Measurements from ENCODE around the gene IFFO2.

The IFFO2 gene

DNA sequence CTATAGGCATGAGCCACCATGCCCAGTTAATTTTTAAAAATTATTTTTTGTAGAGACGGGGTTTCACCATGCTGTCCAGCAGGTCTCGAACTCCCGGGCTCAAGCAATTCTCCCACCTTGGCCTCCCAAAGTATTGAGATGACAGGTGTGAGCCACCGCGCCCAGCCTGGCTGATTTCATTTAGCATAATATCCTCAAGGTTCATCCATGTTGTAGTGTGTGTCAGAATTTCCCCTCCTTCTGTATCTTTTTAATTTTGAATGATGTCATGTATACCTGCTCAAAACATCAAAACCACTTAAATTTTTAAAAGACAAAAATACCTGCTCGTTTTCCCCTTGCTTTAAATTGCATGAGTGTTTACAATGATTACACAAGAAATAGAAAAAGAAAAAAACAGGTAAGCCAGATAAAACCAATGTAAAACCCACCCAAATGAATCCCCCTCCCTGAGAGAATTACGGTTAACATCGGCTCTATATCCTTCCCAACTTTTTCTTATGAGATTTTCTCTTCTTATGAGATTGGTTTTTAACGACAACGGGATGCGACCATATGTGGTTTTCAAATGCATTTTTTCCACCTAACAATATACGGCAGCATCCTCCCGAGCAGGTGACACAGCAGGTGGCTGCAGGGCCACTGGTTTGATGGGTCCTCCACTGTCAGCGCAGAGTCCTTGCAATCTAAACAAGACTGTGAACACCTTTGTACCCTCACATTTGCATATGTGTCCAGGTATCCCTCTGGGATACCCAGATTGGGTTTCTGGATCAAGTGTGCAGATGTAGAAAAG lies 22.1 kb downstream of the IFFO2 start:
- DNase-seq, result no peak

DNA sequence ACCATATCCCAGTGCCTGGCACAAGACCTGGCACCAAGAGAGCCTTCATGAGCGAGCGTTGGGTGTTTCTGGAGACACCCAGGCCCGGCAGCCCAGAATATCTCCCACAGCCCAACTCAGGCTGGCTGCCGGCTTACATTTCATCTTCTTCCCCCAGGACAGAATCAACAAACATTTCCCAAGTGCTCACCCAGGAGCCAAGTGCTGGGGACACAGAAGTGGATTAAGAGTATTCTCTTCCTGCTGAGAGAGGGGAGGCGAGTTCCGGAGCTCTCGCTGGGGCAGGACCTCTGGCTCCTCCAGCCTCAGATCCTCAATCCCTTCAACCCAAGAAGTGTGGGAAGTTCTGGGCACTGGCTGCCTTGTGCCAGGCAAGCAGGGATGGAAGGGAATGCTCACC lies 23.6 kb downstream of the IFFO2 start:
- no peak for DNase-seq

DNA sequence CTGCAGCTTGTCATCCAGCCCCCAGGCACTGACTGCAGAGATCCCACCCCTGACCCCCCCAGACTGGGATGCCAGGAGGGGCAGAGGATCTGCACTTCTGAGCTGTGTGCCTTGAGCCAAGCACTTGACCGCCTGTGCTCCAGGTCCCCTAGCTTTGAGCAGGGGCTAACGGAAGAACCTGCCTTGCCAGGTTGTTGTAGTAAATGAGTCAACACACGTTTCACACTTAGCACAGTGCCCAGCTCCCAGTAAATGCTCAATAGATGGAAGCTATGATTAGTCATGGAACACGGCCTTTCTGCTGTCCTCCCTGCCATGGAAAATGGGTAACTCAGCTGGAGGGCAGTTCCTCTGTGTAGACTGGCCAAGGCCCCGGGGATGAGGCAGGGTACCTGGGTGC lies 24.1 kb downstream of the IFFO2 start:
- no peak for DNase-seq

DNA sequence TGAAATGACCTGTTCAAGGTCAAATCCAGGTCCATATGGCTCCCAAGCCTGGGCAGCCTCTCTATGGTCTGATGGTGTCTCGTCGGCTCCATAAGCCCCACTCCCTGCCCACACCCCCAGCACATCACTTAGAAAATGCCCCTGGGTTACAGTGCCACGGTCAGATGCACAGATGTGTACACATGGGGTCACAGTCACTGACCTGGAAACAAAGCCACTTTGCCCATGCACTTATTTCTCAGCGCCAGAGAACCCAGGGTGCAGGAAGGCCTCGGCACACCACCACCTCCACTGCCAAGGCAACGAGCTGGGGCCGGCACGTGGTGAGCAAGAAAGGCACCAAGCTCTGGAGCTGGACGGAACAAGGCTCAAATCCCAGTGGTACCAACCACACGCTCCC lies 24.7 kb downstream of the IFFO2 start:
- DNase-seq, result no peak

DNA sequence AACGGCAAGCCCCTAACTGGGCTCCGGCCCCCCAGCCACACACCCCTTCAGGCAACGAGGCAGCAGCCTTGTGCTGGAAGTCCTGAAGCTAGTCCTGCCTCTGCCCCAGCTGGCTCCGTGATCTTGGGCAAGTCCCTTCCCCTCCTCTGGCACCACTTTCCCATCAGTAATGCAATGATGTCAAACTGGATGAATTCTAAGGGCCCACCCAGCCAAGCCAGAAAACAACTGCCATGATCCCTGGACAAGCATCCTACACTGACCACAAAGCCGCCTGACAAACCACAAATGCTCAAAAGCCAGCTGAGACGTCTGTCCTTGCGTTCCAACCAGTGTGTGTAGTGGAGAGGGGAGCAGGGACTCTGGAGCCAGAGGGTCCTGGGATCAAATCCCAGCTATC lies 26.8 kb downstream of the IFFO2 start:
- DNase-seq, result no peak

DNA sequence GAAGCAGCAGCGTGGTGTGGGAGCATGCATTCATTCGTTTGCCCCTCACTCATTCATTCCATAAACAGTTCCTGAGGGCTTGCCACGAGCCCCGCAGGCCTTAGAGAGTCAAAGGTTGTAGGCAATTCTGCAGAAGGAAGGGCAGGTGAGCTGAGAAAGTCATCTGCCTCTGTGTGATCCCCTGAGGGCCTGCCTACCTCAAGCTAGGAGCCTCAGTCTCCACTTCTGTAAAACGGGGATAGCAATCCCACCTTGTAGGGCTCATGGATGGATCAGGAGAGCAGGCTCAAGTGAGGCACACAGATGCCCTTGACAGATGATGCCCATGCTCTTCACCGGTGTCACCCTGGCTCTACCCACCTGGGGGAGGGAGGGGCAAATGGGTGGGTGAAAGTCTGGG lies 27.5 kb downstream of the IFFO2 start:
- no peak for DNase-seq

DNA sequence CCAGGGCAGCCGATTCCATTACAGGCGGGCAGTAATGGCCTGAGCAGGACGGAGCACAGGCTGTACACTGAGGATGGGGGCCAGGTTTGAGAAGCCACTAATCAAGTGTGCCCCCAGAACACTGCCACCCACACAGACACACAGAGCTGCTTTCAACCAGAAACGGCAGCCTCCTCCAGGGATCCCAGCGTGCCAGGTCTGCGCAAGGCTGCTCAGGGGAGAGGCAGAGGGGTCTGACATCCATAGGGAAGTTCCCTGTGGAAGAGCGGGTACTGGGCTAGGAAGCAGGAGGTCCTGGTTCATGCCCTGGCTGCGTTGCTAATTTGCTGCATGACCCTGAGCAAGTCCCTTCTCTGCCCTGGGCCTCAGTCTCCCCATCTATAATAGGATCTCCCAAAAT lies 28.1 kb downstream of the IFFO2 start:
- no peak for DNase-seq

DNA sequence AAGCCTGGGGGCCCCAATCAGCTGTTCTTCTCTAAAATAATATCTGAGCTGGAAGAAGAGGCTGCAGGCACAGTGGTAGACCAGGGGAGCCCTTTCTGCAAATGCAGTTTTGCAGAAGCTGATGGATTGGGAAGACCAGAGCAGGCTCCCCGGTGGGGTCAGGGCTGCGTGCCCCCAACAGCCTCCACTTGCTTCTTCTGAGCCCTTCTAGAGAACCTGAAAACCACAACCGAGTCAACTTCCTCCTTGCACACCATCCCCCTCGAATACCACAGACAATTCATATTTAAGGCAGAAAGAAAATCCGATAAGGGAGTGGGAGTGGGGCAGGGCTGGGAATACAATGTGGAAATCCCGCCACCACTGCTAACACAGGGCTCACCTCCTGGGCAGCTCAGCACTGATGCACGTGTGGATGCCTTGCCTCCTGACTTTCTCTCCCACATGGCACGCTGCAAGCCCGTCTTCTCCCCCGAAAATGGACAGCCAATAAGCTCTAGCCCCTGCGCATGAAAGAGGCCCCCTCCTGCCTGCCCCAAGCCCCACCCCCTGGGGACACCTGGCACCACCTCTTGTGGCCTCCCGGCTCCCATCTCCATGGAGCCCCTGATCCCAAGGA lies 28.7 kb downstream of the IFFO2 start:
- no peak for DNase-seq

DNA sequence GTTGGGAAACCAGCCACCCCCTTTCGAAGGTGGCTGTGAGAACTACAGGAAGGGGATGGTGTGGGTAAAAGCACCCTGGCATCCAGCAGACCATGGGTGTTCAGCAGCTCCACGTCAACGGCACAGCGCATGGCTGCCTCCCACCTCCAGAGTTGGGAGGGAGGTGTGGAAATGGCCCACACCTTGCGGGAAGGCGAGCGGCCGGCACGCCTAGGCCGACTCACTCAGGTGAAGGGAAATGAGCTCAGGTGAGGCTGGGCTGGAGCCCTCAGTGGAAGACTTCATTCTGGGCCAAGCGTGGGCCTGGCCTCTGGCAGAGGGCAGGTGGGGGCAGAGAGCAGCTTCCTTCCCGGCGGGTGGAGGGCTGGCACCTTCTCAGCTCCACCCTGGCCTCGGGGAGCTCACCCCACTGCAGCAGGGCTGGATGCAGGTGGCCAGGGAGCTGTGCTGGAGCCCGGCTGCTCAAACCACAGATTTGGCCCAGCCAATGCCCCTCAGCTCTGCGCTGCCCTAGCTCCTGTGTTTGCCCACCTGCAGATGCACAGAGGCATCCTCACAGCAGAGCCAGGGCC lies 29.3 kb downstream of the IFFO2 start:
- no peak for DNase-seq

DNA sequence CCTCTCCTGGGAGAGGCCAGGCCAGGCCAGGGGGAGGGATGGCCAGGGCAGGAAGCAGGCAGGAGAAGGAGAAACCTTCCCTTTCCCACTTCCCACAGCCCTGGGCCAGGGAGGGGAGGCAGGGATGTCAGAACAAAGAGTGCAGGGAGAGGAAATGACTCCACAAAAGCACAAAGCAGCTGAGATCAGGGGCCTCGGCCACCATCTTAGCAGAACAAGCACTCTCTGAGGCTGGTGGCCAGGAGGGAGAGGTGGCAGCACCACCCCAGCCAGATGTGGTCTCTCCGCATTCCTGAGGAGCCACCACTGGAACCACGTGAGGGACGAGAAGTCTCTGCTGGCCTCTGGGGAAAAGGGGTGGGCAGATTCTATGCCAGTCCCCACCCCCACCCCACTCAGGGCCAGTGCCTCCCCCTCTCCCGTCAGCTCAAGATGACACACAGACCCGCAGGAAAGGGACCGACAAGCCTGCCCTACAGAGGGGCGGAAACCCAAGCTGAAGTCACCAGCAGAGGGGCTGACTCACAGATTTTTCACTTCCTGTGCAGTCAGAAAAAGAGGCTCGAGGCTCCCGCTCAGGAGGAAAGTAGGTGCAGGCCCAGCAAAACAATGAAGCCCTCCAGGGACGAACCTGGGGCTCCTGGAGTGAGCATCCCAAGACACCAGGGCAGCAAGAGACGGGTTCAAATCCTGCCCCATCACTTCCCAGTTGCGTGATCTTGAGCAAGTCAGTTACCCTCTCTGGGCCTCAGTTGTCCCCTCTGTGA lies 30.0 kb downstream of the IFFO2 start:
- no peak for DNase-seq

DNA sequence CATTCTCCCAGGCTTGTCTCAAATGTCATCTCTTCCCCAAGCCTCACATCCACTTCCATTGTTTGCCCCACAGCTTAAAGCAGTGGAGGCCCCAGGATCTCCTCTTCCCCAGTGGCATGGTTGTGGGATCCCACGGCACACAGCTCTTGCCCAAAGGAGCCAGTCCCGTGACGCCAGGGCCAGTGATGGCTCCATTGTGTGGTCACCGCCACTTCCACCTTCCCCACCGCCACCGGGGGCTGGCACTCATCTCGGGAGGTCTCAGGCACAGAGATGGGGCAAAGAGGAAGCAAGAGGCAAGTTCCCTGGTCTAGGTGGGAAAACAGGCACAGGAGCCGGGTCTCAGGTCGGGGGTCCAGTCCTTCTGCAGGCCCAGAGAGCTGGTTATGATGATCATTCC lies 31.2 kb downstream of the IFFO2 start:
- DNase-seq, result no peak

DNA sequence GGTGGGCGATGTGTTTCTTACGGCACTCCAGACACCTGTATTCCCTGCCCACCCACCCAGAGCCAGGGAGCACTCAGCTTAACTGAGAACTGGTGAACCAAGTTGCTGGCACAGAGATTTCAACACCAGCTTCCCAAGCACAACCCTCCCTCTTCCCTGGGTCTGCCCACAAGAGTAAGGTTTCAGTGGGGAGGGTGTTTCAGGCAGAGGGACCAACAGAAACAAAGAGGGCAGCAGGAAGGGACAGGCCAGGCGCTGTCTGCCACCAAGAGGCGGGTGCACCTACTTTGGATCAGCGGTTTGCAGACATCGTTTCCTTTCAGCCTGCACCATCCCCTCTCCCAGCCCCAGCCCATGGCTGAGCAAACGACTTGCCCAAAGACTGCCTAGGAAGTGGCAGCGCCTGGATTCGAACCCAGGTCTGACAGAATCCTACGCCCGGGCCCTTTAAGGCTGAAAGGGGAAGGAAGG lies 32.2 kb downstream of the IFFO2 start:
- DNase-seq, result no peak

DNA sequence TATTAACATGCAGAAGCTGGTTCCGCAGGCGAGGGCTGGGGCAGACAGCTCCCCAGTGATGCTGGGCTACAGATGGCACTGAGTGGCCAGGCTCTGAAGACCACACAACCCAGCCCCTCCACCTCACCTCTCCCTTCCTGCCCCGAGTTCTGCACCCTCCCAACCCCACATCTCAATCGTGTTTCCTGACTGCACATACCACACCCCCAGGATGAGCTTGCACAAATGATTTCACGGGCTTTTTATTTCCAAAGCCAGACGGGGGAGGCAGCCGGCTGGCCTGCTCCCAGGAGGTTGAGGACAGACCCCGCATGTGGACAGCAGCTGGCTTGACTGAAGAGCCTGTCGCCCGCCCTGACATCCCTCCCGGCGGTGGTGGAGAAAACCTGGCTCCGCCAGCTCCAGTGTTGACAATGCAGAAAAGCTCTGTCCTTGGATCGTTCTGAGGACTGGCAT lies 32.7 kb downstream of the IFFO2 start:
- no peak for DNase-seq

DNA sequence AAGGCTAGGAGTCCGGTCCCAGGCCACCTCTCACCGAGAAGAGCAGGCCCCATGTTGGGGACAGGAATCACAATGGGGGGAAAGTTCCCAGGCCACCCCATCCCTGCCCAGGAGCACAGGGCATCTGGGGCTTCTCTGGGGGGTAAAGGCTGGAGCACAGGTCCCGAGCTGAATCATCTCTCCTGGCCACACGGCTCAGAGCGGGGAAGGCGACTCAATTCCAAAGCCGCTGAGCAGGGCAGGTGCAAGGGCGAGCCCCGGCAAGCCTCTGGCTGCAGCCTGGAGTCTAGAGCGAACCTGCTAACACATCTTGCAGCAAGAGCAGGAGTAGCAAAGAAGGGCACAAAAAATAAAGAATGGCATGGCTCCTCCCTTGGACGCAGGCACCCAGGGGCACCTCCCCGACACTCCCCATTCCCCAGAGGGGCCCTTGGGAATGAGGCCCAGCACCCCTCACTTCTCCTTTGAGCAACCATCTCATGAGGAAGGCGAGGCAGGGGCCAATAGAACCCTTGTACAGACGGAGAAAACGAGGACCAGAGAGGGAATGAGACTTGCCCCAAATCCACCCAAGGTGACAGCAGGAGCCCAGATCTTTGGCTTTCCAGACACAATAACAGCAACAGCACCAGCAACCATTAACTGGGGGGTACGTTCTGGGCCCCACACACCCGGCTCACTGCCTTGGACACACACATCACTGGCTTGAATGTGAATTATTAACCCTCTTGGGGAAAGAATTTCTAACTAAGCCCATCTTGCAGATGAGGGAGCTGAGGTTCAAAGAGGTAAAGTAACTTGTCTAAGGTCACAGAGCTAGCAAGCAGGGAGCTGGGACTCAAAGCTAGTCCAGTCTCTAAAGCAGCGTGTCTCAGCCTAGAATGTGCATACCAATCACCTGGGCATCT lies 33.4 kb downstream of the IFFO2 start:
- no peak for DNase-seq

DNA sequence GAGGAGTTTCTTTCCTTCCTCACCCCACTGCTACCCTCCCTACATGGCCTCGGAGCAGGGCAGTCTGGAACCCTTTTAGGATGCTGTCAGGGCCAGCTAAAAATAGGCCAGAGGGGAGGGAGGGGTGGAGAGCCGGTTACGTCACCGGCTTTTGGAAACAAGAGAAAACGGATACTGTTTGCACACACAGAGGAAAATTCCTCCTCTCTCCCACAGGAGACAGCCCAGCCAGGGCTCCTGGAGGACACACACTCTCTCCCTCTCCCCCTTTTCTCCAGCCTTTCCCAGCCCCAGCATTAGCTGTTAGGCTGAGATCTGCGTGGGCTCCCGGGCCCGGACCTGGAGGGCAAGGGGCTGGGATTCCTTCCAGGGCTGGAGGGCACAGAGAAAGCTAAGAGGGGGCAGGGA lies 34.2 kb downstream of the IFFO2 start:
- DNase-seq, result no peak

DNA sequence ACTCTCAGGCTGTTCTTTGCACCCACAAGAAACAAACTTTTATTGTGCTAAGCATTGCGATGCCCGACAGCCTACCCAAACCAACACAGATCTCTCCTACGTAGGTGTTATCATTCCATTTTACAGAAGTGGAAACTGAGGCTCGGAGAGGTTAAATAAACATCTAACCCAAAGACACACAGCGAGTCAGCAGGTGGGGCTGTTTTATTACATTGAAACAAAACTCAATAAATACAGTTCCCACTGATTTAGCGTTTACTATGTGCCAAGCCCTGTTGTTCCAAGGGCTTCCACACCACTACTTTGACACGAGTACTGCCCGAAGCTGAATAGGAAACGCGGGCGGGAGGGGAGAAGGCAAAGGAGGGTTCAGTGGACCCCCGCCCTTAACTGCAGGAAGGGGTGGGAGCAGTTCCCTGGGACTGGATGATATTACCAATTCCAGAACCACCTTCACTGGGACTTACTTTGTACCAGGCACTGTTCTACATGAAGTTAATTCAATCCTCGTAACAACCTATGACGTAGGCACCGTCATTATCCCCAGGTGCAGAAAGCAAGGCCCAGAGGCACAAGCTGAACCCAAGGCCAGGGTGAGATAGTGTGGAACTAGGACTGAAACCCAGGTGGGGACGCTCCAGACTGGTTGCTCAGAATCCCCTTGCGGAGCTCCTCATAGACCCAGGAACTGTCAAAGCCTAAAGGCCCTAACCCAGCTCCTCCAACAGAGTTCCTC lies 34.8 kb downstream of the IFFO2 start:
- no peak for DNase-seq

DNA sequence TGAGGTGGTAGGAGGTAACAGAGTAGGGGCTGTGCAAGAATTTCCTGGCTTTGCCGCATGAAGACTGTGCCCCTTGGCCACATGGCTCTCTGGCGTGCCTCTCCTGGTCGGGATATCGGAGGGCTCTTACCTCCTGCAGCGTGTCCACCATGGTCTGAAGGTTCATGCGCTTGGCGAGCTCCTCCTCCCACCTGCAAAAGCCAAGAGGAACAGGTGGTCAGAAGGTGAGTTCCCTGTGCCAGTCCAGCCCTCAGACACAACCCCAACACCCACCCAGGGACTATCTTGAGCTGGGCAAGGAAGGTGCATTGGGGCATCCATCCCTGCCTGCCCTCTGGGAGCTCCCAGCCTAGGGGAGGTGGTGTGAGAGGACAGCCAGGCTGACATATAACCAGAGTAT lies 35.5 kb downstream of the IFFO2 start:
- no peak for DNase-seq

DNA sequence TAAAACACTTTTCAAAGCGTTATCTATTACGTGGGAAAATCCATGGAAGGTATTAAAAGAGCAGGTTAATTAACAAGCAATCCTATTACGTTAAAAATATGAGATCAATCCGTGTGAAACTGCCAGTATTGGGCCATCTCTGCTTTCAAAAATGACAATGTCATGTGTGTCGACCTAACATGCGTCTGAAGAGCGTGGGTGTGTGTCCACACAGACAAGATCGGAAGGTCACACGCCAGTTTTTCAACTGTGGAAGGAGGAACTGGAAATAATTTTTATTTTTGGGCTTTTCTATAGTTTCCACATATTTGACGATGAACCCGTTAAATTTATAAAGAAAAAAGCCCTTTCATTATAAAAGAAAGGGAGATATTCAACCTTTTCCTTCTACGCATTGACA lies 36.5 kb downstream of the IFFO2 start:
- no peak for DNase-seq

DNA sequence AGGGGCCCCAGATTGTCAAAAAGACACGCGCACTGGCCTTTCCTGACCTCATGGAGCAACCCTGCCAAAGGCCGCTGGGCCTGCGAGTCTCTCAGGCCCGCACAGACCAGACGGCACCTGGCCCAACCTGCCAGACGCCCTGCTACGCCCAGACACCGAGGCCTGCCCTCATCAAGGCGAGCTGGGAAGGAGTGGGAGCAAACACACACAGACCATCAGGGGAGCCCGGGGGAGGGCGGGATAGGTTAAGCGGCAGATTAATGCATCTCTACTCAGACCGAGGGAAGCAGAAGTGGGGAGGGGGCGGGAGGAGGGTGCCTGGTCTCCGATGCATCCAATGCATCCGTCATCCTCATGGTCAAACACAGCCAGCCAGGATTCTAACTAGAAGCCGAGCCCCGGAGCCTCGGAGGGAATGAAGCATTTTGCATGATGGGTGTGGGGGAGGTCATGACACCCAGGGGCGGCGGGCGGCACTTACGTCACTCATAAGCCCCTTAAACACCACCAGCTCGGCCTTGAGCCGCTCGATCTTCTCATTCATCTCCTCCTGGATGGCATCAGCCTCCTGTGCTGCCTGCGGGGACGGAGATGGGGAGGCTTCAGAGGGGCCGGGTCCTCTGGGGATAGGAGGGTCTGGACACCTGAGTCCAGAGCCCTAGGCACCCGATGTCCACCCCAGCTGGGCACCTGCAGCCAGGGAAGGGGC lies 37.1 kb downstream of the IFFO2 start:
- no peak for DNase-seq

DNA sequence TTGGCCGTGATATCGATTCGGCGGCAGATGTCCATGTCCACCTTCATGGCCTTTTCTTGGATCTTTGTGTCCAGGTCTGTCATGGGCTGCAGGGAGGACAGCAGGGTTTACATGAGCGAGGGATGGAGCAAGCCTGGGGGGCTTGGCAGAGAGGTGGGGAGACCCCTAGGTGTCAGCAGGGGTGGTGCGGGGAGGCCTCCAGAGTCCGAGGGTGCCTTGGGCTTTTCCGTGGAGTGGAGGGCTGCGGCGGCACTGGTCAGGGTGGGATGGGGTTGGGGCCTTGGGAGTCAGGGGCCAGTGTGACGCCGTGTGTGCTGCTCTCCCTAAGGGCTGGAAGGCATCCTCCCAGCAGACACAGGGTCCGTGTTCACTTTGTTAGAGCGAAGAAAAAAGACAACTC lies 38.1 kb downstream of the IFFO2 start:
- no peak for DNase-seq

All from NCI-H1930 (cell line).